ENCODE results near the gene RUFY2. TPM values are rescaled to one million over a fixed set of nuclear protein-coding genes. Genes with fewer than 3 reads are reported as not detected.
"Not testable (repeated sequence)": the region's sequence is repeated elsewhere in the genome, so short reads cannot be mapped to it uniquely, and the experiment has no call there.

RUFY2 gene
- total and polyA plus RNA-seq, 9 donors, result 11.1 to 36.4 (median 24.9) TPM

DNA sequence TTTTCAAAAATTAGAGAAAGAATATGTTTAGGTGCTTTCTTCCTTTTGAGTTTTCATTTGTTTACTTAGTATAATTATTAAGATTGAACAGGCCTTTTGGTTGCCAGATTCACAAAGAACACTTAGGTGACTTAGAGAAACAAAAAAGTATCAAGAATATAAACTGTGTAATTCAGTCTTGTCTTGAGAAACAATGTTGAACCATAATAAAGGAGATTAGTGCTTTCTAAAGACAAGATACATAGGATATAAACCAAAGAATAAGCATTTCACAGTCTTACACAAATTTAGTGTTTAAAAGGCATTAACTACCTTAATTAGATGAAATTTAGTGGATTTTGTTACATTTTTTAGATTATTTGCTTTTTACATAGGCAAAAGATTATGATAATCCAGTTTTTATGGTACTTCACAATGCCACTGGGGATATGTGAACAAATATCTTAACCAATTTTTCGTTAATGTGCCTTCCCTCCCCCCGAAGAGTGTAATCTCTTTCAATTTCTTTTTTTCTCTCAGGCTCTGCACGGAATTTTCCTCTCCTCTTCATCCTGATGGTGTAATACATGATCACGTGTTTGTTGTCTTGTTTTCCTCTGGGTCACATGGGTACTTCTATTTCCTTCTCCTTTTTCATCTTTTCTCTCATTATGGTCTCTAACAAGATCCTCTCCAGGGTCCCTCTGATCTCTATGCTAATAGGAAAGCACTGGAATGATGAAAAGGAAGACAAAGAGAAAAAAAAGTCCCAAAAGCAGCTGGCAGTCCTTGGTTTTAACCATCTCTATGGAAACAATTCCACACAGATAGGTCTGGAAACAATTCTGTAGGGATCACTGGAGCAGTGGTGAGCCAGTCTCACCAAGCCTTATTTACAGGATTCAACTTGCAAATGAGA is 78.9 kb downstream of the RUFY2 start:
- Histone ChIP-seq H3K4me1 (ENCODE audit: insufficient read depth) (peaks cover 7% of the 10 kb centered on the region), H3K4me3 (peak overlapping the region; percentile 18), H3K27ac (peak overlapping the region; percentile 22 to 85), H3K9me3 (no peaks in the 10 kb centered on the region), H3K27me3 (no peaks in the 10 kb centered on the region), H3K36me3 (no peaks in the 10 kb centered on the region)
- intact Hi-C loops (cut with DNase I), result loop anchor here in 1 of 4 donors (10.0 kb wide), 1 partner anchor 473 kb away; no protein-coding TSS in a partner anchor
- DNase-seq, result peak in 1 of 5 donors; percentile 30
- peak; percentile 17 for TF ChIP-seq POLR2A (IDR thresholded peaks at IDR 0.05)
- no peak for TF ChIP-seq EP300 (IDR thresholded peaks at IDR 0.05)
- 3 to 13% (median 5%) methylated on average over 4 of the region's 4 CpGs for WGBS, 3 donors

DNA sequence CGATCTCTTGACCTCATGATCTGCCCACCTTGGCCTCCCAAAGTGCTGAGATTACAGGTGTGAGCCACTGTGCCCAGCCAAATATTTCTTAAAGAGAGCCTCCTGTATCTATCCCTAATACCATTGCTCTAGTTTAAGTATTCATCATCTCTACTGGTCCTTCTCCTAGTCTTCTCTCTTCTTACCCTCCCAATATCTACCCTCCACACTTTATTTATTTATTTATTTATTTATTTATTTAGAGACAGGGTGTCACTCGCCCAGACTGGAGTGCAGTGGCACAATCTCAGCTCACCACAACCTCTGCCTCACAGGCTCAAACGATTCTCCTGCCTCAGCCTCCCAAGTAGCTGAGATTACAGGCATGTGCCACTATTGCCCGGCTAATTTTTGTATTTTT is 82.7 kb downstream of the RUFY2 start:
- intact Hi-C loops (cut with DNase I), result loop anchor here in 1 of 4 donors (10.0 kb wide), 1 partner anchor 470 kb away; no protein-coding TSS in a partner anchor
- DNase-seq; H3K4me3 ChIP-seq; H3K27me3 ChIP-seq; H3K36me3 ChIP-seq; H3K9me3 ChIP-seq; H3K27ac ChIP-seq; H3K4me1 ChIP-seq (ENCODE audit: insufficient read depth): not testable (repeated sequence)
- 90 to 97% (median 92%) methylated on average over 4 of the region's 4 CpGs for WGBS, 3 donors

DNA sequence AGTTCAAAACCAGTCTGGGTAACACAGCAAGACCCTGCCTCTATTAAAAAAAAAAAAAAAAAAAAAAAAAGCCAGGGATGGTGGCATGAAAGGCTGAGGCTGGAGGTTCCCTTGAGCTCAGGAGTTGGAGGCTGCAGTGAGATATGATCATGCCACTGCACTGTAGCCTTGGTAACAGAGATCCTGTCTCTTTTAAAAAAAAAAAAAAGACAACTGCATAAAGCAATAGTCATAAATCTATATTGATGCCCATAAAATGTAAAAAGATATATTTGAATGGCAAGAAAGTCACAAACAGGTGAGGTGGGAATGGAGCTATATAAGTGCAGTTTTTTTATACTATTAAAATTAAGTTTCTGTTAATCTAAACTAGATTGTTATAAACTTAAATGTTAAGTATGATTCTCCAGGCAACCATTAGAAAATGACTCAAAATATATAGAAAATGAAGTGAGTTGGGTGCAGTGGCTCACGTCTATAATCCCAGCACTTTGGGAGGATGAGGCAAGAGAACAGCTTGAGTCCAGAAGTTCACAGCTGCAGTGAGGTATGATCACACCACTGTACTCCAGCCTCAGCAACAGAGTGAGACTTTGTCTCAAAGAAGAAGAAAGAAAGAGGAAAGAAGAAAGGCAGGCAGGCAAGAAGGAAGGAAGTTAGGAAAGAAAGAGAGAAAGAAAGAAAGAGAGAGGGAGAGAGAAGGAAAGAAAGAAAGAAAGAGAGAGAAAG is 88.6 kb downstream of the RUFY2 start:
- Histone ChIP-seq H3K36me3 (no peaks in the 10 kb centered on the region), H3K27ac (no peak overlapping the region), H3K4me1 (ENCODE audit: insufficient read depth) (no peaks in the 10 kb centered on the region), H3K9me3 (no peaks in the 10 kb centered on the region), H3K27me3 (no peaks in the 10 kb centered on the region), H3K4me3 (no peak overlapping the region)
- intact Hi-C loops (cut with DNase I), result no loop called here
- 79 to 92% (median 86%) methylated on average over 1 of the region's 1 CpG for WGBS, 3 donors
- no peak for DNase-seq
- TF ChIP-seq, protein P1, sequence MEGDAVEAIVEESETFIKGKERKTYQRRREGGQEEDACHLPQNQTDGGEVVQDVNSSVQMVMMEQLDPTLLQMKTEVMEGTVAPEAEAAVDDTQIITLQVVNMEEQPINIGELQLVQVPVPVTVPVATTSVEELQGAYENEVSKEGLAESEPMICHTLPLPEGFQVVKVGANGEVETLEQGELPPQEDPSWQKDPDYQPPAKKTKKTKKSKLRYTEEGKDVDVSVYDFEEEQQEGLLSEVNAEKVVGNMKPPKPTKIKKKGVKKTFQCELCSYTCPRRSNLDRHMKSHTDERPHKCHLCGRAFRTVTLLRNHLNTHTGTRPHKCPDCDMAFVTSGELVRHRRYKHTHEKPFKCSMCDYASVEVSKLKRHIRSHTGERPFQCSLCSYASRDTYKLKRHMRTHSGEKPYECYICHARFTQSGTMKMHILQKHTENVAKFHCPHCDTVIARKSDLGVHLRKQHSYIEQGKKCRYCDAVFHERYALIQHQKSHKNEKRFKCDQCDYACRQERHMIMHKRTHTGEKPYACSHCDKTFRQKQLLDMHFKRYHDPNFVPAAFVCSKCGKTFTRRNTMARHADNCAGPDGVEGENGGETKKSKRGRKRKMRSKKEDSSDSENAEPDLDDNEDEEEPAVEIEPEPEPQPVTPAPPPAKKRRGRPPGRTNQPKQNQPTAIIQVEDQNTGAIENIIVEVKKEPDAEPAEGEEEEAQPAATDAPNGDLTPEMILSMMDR (IDR thresholded peaks at IDR 0.05), result no peak
- TF ChIP-seq EP300 (IDR thresholded peaks at IDR 0.05), result no peak
- TF ChIP-seq POLR2A (IDR thresholded peaks at IDR 0.05), result no peak

DNA sequence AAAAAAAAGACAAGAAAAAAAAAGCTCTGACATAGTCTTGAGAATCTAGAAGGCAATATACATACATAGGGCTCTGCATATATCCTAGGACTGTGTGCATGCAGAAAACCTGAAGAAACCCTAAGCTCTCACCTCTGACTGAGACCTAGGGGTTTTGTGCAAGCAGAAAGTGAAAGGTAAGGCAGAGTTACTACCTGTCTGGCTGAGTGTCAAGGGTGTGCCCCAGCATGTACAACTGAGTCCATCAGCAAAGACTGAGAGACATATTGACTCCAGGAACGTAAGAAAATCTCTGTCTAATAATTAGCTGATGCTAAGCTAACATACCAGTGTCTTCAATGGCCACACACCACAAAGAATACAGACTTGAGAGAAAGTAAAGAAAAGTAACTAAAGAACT is 91.5 kb downstream of the RUFY2 start:
- intact Hi-C loops (cut with DNase I), result no loop called here
- no peak overlapping the region for H3K4me3 ChIP-seq
- WGBS, 3 donors, result 80 to 96% (median 91%) methylated on average over 1 of the region's 1 CpG

DNA sequence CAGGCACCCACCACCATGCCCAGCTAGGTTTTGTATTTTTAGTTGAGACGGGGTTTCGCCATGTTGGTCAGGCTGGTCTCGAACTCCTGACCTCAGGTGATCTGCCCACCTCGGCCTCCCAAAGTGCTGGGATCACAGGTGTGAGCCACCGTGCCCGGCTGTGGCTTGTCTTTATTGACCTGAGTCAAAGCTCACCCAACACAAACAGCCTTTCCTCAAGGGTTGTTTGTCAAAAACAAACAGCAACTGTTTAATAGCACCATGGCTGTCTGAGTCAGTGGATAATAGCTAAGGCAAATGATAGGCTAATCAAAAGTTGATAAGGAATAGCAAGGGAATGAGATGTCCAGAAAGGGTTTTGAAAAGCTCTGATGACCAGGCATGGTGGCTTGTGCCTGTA is 92.1 kb downstream of the RUFY2 start:
- H3K36me3 ChIP-seq; H3K9me3 ChIP-seq; H3K27ac ChIP-seq; intact Hi-C loops (cut with DNase I); H3K4me1 ChIP-seq (ENCODE audit: insufficient read depth); H3K27me3 ChIP-seq; DNase-seq; H3K4me3 ChIP-seq: not testable (repeated sequence)
- 95 to 97% (median 95%) methylated on average over 6 of the region's 6 CpGs for WGBS, 3 donors

More for the DNA sequence above, 91.5 kb downstream of the RUFY2 start:
- no peaks in the 10 kb centered on the region for H3K27me3 ChIP-seq
- TF ChIP-seq EP300 (IDR thresholded peaks at IDR 0.05) (no peak), POLR2A (IDR thresholded peaks at IDR 0.05) (no peak)
- TF ChIP-seq, protein P1 (IDR thresholded peaks at IDR 0.05), result no peak
- H3K27ac ChIP-seq, result no peak overlapping the region
- no peak for DNase-seq
- no peaks in the 10 kb centered on the region for H3K4me1 ChIP-seq (ENCODE audit: insufficient read depth)
- no peaks in the 10 kb centered on the region for H3K9me3 ChIP-seq
- H3K36me3 ChIP-seq, result no peaks in the 10 kb centered on the region
